ENCODE data around the gene ROBO4.

Gene ROBO4

GRCh38 chr11:124919898-124920297, 22.2 kb upstream of the ROBO4 start:
- no peak for DNase-seq (ENCODE audit: low spot score)
- FAIRE-seq = no peak

GRCh38 chr11:124918950-124919349, 21.3 kb upstream of the ROBO4 start, which contains the start of gene HEPN1:
HEPN1 (plus strand) TSS chr11:124919250.
- DNase-seq (ENCODE audit: low spot score) (no peak), FAIRE-seq (no peak)

GRCh38 chr11:124917115-124917637, 19.5 kb upstream of the ROBO4 start:
- FAIRE-seq = no peak
- no peak for DNase-seq (ENCODE audit: low spot score)

GRCh38 chr11:124916370-124916710, 18.7 kb upstream of the ROBO4 start:
- FAIRE-seq = no peak
- no peak for DNase-seq (ENCODE audit: low spot score)

- no peak for DNase-seq (ENCODE audit: low spot score)
- no peak for FAIRE-seq
Measured at GRCh38 chr11:124915541-124916369, 18.1 kb upstream of the ROBO4 start.

- FAIRE-seq (no peak), DNase-seq (ENCODE audit: low spot score) (no peak)
Measured at GRCh38 chr11:124902616-124903015, 5.0 kb upstream of the ROBO4 start.

GRCh38 chr11:124900464-124900863, 2.8 kb upstream of the ROBO4 start:
- DNase-seq (ENCODE audit: low spot score) = peak; percentile 78
- FAIRE-seq = no peak

GRCh38 chr11:124899383-124900145, 1.9 kb upstream of the ROBO4 start:
- DNase-seq (ENCODE audit: low spot score) = no peak
- no peak for FAIRE-seq

GRCh38 chr11:124898711-124899110, 1.0 kb upstream of the ROBO4 start:
- peak; percentile 27 for DNase-seq (ENCODE audit: low spot score)
- no peak for FAIRE-seq

GRCh38 chr11:124898263-124898680, 607 bp upstream of the ROBO4 start:
- no peak for FAIRE-seq
- DNase-seq (ENCODE audit: low spot score) = peak; percentile 40

- no peak for FAIRE-seq
- no peak for DNase-seq (ENCODE audit: low spot score)
Measured at GRCh38 chr11:124896821-124897391, 759 bp downstream of the ROBO4 start.

- FAIRE-seq = no peak
Measured at GRCh38 chr11:124896071-124896750, 1.5 kb downstream of the ROBO4 start.

GRCh38 chr11:124895471-124895971, 2.1 kb downstream of the ROBO4 start:
- no peak for DNase-seq (ENCODE audit: low spot score)
- FAIRE-seq = no peak

More at GRCh38 chr11:124896071-124896750, 1.5 kb downstream of the ROBO4 start:
- DNase-seq (ENCODE audit: low spot score) = no peak

GRCh38 chr11:124894606-124895430, 2.8 kb downstream of the ROBO4 start:
- DNase-seq (ENCODE audit: low spot score) (no peak), FAIRE-seq (no peak)

GRCh38 chr11:124893781-124894401, 3.8 kb downstream of the ROBO4 start:
- no peak for FAIRE-seq

GRCh38 chr11:124892750-124893454, 4.8 kb downstream of the ROBO4 start:
- no peak for FAIRE-seq
- DNase-seq (ENCODE audit: low spot score) = no peak

More at GRCh38 chr11:124893781-124894401, 3.8 kb downstream of the ROBO4 start:
- no peak for DNase-seq (ENCODE audit: low spot score)

- DNase-seq (ENCODE audit: low spot score) = no peak
- no peak for FAIRE-seq
Measured at GRCh38 chr11:124892146-124892545, 5.5 kb downstream of the ROBO4 start.

GRCh38 chr11:124891373-124891861, 6.2 kb downstream of the ROBO4 start:
- DNase-seq (ENCODE audit: low spot score) (no peak), FAIRE-seq (no peak)
